Colon (tissue), 2 donors: ENCODE data around the gene KIFC3.
"Not testable (repeated sequence)": the region's sequence is repeated elsewhere in the genome, so short reads cannot be mapped to it uniquely, and the experiment has no call there.

ENCODE experiments used
- FAIRE-seq: peaks from 2 replicates; lab custom pipeline; 2012; peaks lifted over from hg19 to GRCh38; lab: Jason Lieb, UNC
- donor health status: control.
- donor health status: control.

The KIFC3 gene

DNA sequence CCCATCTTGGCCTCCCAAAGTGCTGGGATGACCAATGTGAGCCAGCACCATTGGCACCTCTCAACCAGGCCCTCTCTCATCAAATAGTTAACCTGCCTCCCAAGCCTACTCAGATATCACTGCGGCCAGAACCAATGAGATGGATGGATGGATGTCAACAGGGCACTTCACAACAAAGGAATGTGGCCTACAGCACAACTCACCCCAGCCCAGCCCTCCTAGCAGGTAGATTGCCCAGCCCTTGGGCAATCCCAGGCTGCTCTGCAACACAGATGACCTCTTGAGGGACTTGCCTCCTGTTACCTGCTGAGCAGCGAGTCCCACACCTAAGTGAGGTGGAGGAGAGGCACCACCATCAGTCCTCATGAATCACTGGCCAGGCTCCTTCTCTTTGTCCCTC, 22.6 kb upstream of the KIFC3 start:
- no peak for FAIRE-seq

DNA sequence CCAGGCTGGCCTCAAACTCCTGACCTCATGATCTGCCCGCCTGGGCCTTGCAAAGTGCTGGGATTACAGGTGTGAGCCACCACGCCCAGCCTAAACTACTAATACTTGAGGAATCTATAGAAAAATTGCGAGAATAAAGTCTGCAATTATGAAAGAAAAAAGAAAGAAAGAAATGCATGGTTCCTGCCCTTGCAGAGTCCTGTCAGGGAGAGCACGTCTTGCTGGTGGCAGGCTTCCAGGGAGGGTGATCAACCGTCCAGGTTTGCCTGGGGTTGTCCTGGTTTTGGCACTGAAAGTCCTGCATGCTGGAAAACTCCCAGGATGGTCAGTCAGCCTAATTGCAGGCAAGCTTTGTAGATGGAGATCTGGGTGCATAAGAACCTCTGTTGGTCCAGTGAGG, 21.5 kb upstream of the KIFC3 start:
- no peak for FAIRE-seq

DNA sequence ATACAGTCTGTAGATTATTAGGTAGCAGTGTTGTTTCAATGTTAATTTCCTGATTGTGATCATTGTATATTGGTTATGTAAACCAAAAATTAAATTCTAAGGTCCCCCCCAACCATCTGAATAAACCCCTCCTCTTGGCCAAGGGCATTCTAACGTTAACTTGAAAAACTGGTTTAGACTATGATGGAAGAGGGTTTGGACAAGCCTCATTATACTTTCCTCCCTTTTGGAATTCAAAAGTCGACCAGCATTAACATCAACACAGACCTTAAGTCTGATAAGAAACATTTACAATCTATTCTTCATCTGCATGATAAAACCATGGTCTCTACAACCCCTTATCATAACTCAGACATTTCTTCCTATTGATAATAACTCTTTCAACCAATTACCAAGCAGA, 20.6 kb upstream of the KIFC3 start:
- no peak for FAIRE-seq

DNA sequence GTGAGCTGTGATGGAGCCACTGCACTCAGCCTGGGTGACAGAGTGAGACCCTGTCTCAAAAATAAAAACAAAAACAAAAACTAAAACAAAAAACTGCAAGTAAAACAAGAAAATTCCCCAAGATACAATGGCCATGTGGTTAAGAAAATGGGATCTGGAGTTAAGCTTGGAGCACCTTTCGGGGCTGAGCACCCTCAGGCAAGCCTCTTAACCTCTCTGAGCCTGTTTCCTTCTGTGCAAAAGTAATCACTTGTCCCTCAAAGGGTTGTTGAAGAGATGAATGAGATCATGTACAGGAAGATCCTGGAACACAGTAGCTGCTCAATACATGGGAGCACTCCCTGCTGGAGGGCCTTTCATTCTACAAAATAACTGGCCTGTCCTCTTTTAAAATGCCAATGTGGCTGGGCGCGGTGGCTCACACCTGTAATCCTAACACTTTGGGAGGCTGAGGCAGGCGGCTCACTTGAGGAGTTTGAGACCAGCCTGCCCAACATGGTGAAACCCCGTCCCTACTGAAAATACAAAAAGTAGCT, 19.8 kb upstream of the KIFC3 start:
- no peak for FAIRE-seq

DNA sequence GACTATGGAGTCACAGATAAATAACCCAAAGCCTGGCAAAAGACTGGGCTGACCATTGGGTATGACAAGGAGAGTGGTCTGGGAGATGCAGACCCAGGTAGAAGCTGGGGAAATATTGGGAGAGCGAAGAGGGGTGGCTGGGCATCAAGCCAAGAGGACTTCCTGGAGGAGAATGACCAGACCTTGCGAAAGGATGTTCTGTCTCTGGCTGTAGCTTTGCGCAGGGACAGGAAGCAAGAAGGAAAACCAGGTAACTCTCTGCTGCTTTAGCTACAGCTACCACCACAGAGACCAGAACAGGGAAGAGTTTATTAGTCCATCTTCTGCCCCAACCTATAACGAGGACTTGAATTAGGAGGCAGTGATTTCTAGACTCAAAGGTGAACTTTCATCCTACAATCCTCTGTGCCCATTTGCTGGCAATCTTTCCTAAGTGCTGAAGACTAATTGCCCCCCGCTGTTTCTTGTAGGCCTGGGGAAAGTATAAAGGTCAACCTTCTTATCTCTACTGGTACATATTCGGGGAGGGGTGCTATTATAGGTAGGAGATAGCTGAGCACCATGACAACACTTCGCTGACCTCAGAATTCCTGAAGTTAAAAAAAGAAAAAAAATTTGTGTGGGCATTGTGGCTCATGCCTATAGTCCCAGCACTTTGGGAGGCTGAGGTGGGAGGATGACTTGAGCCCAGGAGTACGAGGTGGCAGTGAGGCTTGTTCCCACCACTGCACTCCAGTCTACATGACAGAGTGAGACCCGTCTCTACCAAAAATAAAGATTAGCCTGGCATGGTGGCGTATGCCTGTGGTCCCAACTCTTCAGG, 19.1 kb upstream of the KIFC3 start:
- FAIRE-seq, result no peak

DNA sequence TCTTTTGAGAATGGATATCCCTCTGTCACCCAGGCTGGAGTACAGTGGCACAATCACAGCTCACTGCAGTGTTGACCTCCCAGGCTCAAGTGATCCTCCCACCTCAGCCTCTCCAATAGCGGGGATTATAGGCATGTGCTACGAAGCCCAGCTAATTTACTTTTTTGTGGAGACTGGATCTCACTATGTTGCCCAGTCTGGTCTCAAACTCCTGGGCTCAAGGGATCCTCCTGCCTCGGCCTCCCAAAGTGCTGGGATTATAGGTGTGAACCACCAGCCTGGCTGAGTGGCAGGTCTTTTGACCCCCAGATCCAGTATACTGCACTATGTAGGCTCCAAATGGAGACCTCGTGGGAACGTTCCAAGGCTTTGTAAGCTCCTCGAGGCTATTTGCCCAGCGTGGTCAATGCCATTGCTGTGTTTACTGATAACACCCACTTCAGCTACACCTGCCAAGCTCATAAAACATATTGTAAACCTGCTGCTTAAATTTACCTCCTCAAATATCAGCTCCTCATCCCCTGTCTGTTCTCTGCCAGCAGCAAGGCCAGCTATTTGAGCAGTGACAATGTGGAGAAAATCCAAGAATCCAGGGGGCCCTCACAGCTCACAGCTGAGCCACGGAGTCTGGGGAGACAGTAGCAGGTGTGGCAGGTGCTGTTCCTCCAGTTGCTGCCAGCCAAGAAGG, 16.2 kb upstream of the KIFC3 start:
- no peak for FAIRE-seq

DNA sequence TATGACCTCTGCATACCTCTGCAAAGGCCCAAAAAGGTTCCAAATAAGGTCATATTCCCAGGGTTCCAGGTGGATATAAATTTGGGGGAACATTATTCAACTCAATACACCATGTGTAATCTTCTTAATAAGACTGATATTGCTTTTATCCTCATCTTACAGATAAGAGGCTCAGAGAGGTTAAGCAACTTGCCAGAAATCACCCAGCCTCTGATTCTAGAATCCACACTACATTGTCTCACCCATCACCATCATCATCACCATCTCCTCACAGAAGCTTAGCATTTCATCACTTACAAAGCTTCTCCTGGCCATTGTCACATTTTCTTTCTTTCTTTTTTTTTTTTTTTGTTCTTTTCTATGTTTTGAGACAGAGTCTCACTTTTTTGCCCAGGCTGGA, 15.4 kb upstream of the KIFC3 start:
- FAIRE-seq, result no peak

DNA sequence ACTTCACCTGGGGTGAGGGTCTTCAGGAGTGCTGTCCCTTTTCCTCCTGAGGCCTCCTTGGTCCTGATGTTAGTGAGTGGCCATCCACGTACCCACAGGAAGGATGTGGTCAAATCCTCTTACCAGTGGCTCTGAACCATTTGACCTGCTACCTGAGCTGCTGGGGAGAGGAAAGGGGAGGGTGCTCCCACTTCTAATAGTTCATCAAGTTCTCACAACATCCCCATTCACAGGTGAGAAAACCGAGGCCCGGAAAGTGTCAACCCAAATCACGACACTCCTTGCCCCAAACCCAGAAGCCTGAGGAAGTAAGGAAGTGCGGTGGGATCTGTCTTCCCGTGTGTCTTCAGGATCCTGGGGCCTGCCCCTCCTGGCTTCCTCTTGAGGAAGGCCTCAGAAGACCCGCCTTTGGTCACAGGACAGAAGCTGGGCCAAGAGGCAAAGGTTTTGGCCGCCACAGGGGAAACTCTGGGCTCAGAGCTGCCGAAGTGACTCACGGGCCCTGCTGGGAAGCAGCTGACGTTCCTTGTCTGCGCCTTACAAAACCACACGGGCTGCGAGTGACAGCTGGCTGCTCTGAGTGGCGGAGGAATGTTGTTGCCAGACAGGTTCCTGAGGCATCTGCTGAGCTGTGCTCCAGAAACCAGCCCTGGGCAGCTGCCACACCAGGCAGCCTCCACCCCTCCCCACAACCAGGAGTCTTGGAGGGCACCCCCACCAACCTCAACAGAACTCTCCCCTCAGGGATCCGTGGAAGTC, 13.9 kb upstream of the KIFC3 start:
- FAIRE-seq, result no peak

DNA sequence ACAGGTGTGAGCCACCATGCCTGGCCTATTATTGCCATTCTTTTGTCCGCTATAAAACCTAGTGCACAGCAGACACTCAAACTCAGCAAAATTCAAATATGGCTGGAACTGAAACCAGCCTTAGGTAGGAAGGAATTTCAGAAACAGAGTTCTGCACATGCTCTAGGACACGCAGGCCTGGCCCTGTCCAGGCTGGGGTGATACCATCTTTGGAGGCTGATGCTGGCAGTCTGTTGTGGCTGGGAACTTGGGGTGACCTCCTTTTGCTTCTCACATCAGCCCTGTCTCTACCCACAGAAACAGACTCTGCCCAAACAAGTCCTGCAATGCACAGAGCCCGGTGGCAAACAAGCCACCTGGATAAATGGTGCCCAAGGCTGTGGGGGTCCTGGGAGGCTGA, 12.6 kb upstream of the KIFC3 start:
- no peak for FAIRE-seq

DNA sequence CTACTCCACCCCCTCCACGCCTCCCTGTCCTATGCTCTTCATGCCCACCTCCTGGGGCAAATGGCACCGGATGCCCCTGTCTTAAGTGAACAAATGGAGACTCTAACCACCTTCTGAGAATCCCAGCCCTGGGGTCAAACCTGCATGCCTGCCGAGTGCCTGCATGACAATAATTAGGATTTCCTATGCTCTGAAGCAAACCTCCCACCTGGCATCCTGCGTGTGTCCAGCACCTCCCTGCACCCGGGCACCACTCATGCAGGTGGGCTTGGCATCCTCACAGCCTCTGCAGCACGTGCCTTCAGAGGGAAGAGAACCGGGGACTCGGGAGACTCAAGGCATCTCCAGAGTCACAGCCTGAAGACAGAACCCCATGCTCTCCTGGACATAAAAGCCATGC, 11.2 kb upstream of the KIFC3 start:
- no peak for FAIRE-seq

DNA sequence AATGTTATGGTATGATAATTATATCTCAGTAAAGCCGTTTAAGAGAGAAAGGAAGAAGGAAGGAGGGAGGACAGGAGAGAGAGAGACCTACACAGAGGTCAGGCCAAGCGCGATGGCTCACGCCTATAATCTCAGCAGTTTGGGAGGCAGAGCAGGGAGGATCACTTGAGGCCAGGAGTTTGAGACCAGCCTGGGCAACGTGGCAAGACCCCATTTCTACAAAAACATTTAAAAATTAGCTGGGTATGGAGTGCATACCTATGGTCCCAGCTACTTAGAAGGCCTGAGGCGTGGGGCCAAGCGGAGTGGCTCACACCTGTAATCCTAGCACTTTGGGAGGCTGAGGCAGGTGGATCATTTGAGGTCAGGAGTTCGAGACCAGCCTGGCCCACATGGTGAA, 9.0 kb upstream of the KIFC3 start:
- FAIRE-seq, result not testable (repeated sequence)

DNA sequence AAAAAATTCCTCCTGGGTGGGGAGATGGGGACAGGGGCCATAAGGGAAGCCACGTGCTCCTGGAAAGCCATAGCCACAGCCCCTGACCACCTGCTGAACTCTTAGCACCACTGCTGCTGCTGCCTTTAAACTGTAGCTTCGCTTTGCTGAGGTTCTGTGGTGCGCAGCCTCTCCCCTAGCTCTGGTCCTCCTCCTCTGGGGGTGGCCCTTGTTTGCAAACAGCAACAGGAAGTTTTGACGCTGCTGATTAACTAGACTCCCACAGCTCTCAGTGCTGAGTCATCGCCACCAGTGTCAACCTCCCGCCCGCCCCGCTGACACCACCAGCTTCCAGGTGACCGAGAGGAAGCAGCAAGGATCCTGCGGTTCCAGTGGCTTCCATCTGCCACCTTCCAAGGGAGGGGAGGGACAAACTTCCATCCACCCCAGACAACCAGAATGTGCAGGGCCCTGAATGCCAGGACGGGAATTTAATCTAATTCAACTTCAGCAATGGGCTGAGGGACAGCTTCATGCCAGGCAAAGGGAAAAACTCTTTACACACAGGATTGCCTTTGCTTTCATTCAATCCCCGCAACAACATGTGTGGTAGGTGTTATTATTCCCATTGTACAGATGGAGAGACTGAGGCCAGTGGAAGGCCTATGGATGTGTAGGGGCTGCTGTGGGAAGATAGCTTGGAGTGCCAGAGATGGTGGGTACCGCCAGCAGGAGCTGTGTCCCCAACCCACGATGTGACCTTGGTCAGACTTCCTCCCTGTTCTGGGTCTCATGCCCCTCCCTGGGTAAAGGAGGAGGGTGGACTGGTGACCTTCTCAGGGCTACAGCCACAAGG, 8.1 kb upstream of the KIFC3 start:
- no peak for FAIRE-seq

DNA sequence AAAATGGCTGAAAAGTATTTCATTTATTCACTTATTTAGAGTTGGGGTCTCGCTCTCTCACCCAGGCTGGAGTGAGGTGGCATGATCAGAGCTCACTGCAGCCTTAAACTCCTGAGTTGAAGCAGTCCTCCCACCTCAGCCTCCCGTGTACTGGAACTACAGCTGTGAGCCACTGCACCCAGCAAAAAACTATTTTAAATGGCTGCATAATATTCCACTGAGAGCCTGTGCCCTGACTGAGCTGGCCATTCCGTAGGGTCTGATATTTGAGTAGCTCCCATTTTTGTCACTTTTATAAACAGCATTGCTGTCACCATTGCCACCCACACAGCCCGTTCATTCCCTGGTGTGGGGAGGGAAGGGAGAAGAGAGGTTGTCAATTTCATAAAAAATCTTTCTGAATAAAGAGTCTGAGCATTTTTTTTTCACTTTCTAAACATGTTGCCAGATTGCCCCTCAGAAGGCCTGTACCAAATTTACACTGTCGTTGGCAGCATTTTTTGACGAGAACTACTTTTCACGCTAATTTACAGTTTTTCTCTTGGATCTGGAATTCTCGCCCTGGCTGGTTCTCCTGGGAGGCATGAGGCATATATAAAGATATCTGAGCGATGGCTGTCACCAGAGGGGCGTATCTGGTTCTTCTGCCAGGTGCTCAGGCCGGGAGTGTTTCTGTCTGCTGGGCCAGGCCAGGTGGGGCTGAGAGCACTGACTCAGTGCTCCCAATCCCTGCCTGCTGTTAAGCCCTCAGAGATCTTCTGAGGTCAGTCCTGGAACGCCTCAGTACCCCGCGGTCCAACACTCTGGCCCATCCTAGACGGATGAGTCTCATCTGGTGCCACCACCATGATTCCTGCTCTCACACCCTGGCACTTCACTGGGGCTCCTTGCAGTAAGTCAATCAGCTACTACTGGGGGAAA, 7.2 kb upstream of the KIFC3 start:
- no peak for FAIRE-seq

DNA sequence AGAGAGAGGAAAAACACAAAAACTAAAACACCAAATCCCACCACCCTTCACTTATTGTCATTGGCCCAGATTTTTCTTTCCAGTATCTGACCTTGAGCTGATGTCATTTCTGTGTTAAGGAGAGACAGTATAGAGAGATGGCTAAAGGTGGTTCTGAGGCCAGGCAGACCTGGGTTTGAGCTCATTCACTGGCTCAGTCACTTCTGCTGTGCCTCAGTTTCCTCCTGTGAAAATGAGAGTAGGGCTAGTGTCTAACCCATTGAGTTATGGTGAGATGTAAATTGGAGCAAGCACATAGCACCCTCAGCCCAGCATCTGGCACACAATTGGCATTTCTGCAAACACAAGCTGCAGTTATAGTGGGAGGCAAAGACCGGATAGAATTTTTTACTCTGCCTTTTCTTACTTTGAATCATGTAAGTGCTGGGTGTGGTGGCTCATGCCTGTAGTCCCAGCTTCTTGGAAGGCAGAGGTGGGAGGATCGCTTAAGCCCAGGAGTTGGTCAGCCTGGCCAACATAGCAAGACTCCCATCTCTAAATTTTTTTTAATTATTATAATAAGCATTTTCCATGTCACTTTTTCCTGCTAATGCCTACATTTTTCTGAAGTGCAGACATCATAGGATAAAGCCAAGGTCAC, 6.4 kb upstream of the KIFC3 start:
- FAIRE-seq, result no peak

DNA sequence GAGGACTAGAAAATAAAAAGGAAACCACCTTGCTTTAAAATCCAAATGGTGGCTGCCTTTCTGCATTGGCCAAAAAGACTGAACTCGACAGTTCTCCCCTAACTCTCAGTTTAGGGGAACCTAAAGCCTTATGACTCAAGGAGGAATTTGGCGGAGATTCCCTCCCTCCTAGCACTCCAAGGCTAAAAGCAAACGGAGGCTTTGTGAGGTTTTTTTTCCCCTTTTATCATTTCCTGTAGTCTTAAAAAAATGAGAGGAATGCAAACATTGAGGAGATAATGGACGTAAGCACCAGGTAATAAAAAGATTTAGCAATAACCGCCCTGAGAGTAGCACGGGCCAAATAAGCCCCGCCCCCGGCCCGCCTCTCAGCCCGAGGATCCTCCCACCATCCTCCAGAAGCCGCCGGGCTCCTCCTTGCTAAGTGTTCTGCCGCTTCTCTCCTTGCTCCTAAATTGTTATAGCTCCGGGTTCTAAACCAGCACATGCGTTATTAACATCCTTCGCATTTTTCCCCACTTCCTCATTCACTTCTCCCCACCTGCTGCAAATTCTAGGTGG, 5.8 kb upstream of the KIFC3 start:
- no peak for FAIRE-seq

DNA sequence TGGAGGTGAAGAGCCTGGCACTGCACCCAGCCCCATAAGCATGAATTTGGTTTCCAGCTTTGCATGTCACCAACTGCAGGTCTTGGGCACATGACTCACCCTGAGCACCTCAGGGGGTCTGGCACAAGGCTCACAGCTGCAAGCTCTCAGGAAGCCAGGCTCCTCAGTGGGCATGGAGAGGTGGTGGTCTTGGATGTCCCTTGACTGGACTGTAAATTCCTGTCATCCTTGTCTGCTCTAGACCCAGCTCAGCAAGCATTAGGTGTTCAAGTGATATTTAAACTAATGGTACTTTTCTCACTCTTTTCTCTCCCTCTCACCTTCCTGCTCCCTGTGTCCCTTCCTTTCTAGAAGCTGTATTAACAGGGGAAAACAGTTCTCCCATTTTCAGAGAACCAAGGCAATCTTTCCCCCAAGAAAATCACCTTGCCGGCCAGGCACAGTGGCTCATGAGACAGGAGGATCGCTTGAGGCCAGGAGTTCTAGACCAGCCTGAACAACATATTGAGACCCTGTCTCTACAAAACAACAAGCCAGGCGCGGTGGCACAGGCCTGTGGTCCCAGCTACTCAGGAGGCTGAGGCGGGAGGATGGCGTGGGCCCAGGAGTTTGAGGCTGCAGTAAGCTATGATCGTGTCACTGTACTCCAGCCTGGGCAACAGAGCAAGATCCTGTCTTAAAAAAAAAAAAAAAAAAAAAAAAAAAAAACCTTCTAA, 5.1 kb upstream of the KIFC3 start:
- FAIRE-seq, result no peak

DNA sequence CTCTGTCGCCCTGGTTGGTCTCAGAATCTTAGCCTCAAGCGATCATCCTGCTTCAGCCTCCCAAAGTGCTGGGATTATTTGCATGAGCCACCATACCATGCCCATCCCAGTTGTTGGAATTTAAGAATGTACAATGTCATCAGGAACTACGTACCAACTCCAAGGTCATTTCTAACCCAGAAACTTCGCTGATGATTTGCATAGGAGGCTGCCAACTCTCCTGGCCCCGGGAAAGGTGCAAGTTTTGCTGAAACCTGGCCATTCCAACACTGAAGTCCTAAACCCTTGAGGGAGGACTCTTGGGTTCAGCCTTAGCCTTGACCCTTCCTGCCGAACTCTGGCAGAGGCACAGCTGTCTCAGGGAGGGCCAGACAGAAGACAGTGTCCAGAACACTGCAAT, 2.9 kb upstream of the KIFC3 start:
- FAIRE-seq, result no peak

DNA sequence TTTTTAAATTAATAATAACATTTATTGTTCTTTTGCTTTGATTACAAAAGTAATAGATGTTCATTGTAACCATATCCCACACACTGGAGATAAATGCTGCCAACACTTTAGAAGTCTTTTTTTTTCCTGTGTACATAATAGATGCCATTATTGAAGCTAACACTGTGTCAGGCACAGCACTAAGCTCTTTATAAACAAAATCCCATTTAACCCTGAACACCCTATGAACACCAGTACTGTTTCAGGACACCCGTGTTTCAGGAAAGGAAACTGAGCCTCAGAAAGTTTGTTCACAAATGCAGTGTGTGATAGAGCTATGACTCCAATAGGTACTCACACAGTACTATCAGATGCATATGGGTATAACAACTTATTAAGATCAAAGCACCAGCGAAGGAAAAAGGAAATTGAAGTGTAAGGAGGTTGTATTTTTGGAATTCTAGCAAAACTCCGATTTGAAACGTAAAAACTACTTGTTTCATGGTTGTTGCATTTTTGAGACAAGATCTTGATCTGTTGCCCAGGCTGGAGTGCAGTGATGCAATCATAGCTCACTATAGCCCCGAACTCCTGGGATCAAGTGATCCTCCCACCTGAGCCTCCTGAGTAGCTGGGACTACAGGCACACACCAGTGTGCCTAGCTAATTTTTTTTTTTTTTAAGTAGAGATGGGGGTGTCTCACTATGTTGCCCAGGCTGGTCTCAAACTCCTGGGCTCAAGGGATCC, 2.0 kb upstream of the KIFC3 start:
- FAIRE-seq, result no peak
